ENCODE data around the gene KIF27.
"Not testable (repeated sequence)": the region's sequence is repeated elsewhere in the genome, so short reads cannot be mapped to it uniquely, and the experiment has no call there.

Gene KIF27

GRCh38 chr9:83932011-83932410 is 10.8 kb upstream of the KIF27 start:
- no peak for DNase-seq (ENCODE audit: low read depth in 1 of 2, low spot score in 1 of 2)

- DNase-seq (ENCODE audit: low read depth in 1 of 2, low spot score in 1 of 2), result no peak
These were observed 9.6 kb upstream of the KIF27 start for GRCh38 chr9:83930881-83931280.

GRCh38 chr9:83927591-83927990 is 6.4 kb upstream of the KIF27 start:
- DNase-seq (ENCODE audit: low read depth in 1 of 2, low spot score in 1 of 2), result no peak

GRCh38 chr9:83920469-83920926 is 734 bp downstream of the KIF27 start:
- no peak for DNase-seq (ENCODE audit: low read depth in 1 of 2, low spot score in 1 of 2)

- no peak for DNase-seq (ENCODE audit: low read depth in 1 of 2, low spot score in 1 of 2)
These were observed 2.1 kb downstream of the KIF27 start for GRCh38 chr9:83919111-83919510.

GRCh38 chr9:83912194-83912593 is 9.0 kb downstream of the KIF27 start:
- DNase-seq (ENCODE audit: low read depth in 1 of 2, low spot score in 1 of 2), result not testable (repeated sequence)

- DNase-seq (ENCODE audit: low read depth in 1 of 2, low spot score in 1 of 2), result no peak
These were observed 15.1 kb downstream of the KIF27 start for GRCh38 chr9:83906144-83906543.

GRCh38 chr9:83900615-83901014 is 20.6 kb downstream of the KIF27 start:
- DNase-seq (ENCODE audit: low read depth in 1 of 2, low spot score in 1 of 2), result not testable (repeated sequence)

GRCh38 chr9:83894301-83894700 is 26.9 kb downstream of the KIF27 start:
- DNase-seq (ENCODE audit: low read depth in 1 of 2, low spot score in 1 of 2), result not testable (repeated sequence)

GRCh38 chr9:83886498-83886897 is 34.7 kb downstream of the KIF27 start:
- DNase-seq (ENCODE audit: low read depth in 1 of 2, low spot score in 1 of 2), result not testable (repeated sequence)

- DNase-seq (ENCODE audit: low read depth in 1 of 2, low spot score in 1 of 2), result not testable (repeated sequence)
These were observed 35.5 kb downstream of the KIF27 start for GRCh38 chr9:83885559-83886240.

- not testable (repeated sequence) for DNase-seq (ENCODE audit: low read depth in 1 of 2, low spot score in 1 of 2)
These were observed 39.4 kb downstream of the KIF27 start for GRCh38 chr9:83881687-83882408.

- DNase-seq (ENCODE audit: low read depth in 1 of 2, low spot score in 1 of 2), result not testable (repeated sequence)
These were observed 45.7 kb downstream of the KIF27 start for GRCh38 chr9:83875559-83875958.

- not testable (repeated sequence) for DNase-seq (ENCODE audit: low read depth in 1 of 2, low spot score in 1 of 2)
These were observed 71.3 kb downstream of the KIF27 start for GRCh38 chr9:83849895-83850294.

- DNase-seq (ENCODE audit: low read depth in 1 of 2, low spot score in 1 of 2), result not testable (repeated sequence)
These were observed 84.1 kb downstream of the KIF27 start for GRCh38 chr9:83837070-83837643.

GRCh38 chr9:83830426-83831071 is 90.7 kb downstream of the KIF27 start:
- not testable (repeated sequence) for DNase-seq (ENCODE audit: low read depth in 1 of 2, low spot score in 1 of 2)

GRCh38 chr9:83824986-83825623 is 96.1 kb downstream of the KIF27 start:
- not testable (repeated sequence) for DNase-seq (ENCODE audit: low read depth in 1 of 2, low spot score in 1 of 2)

GRCh38 chr9:83817356-83818278 is 103.6 kb downstream of the KIF27 start, which contains the start of gene GKAP1:
Gene GKAP1 (minus strand): TSS chr9:83817769. CDS start chr9:83806517, 11,252 bp downstream.
- peak; percentile 34 to 50 for DNase-seq (ENCODE audit: low read depth in 1 of 2, low spot score in 1 of 2)

GRCh38 chr9:83817011-83817355 is 104.2 kb downstream of the KIF27 start:
- DNase-seq (ENCODE audit: low read depth in 1 of 2, low spot score in 1 of 2), result peak; percentile 1 to 2

- DNase-seq (ENCODE audit: low read depth in 1 of 2, low spot score in 1 of 2), result not testable (repeated sequence)
These were observed 106.1 kb downstream of the KIF27 start for GRCh38 chr9:83815120-83815519.

All from activated CD4-positive, alpha-beta T cell treated with anti-CD3 and anti-CD28 coated beads, Interleukin-2, amount 50 U/mL, for 24 hours (primary cell).